Measurements from ENCODE around the gene AZIN2. TPM values are rescaled to one million over a fixed set of nuclear protein-coding genes. Genes with fewer than 3 reads are reported as not detected.

Gene AZIN2
- total RNA-seq, 4 donors from 2014 or later = 2.1 to 3.7 (median 3.2) TPM

DNA sequence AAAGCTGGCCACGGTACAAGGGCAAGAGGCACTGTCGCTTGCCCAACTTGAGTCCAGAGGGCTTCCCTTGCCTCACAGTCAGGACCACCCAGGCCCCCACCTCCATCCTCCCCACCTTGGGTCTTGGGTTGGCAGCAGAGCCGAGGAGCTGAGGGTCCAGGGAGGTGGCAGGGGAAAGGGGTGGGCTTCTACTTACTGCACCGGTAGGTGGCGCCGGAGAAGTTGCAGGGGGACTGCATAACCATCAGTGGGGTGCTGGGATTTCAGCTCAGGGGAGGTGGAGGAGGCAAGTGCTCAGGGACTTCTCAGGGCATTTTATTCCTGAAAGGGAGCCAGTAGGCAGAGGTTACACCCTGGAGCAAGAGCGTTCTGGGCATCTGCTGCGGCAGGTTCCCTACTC lies 56.8 kb downstream of the AZIN2 start:
- Histone ChIP-seq H3K27ac (no peak overlapping the region), H3K4me1 (peaks cover 3% of the 10 kb centered on the region), H3K27me3 (no peaks in the 10 kb centered on the region), H3K36me3 (no peaks in the 10 kb centered on the region), H3K4me3 (no peak overlapping the region), H3K9me3 (no peaks in the 10 kb centered on the region)
- no peak for TF ChIP-seq POLR2A (IDR thresholded peaks at IDR 0.05)
- TF ChIP-seq EP300 (IDR thresholded peaks at IDR 0.05) = no peak
- TF ChIP-seq POLR2AphosphoS5 (IDR thresholded peaks at IDR 0.05) = no peak
- TF ChIP-seq, protein P1, sequence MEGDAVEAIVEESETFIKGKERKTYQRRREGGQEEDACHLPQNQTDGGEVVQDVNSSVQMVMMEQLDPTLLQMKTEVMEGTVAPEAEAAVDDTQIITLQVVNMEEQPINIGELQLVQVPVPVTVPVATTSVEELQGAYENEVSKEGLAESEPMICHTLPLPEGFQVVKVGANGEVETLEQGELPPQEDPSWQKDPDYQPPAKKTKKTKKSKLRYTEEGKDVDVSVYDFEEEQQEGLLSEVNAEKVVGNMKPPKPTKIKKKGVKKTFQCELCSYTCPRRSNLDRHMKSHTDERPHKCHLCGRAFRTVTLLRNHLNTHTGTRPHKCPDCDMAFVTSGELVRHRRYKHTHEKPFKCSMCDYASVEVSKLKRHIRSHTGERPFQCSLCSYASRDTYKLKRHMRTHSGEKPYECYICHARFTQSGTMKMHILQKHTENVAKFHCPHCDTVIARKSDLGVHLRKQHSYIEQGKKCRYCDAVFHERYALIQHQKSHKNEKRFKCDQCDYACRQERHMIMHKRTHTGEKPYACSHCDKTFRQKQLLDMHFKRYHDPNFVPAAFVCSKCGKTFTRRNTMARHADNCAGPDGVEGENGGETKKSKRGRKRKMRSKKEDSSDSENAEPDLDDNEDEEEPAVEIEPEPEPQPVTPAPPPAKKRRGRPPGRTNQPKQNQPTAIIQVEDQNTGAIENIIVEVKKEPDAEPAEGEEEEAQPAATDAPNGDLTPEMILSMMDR (IDR thresholded peaks at IDR 0.05) = peak in 1 of 2 donors; percentile 29
- 63% methylated on average over 7 of the region's 8 CpGs for WGBS
- DNase-seq (ENCODE audit: low spot score in 2 of 2) = no peak

DNA sequence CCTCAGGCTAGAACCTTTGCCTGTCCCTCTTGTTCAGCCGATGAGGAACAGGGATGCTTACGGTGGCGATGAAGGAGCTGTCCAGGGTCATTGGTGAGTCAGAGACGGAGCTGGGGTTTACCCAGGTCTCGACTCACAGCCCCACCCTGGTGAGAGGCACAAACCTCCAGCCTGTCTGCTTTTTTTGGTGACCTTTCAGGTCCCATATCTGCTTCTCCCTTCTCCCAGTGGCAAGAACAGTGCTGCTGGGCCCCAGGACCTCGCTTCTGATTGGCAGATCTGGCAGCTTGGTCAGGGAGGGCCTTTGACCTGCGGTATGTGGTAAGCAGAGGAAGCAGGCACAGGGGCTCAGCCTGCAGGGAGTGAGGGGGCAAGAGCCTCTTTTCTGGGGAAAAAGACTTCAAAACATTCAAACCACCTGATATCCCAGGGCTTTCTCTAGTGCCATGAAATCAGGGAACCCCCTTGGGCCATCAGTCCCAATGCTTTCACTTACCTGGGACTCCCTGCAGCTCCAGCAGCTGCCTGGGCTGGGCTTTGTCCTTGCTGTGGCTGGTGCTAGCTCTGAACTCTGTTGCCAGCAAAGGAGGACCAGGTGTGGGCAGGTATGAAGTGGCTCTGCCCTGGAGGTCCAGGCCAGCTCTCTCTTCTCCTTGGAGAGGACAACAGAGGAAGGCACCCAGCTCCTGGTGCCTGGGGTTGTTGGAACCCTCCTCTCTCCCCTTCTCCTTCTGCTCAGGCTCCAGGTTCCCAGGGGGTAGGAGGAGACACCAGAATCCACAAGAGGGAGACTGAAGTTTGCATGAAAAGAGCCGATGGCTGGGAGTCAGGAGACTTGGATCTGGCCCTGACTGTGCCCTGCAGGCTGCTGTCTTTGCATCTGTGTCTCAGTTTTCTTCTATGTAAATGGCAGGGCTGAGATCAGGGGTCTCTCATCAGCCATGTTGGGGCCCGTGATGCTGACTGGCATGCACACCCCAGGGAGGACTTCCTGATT lies 59.5 kb downstream of the AZIN2 start:
- DNase-seq (ENCODE audit: low spot score in 2 of 2) = no peak
- TF ChIP-seq, protein P1 (IDR thresholded peaks at IDR 0.05) = no peak
- no peak for TF ChIP-seq EP300 (IDR thresholded peaks at IDR 0.05)
- no peak for TF ChIP-seq POLR2A (IDR thresholded peaks at IDR 0.05)
- TF ChIP-seq POLR2AphosphoS5 (IDR thresholded peaks at IDR 0.05) = no peak
- Histone ChIP-seq H3K27ac (no peak overlapping the region), H3K9me3 (no peaks in the 10 kb centered on the region), H3K4me1 (peaks cover 13% of the 10 kb centered on the region), H3K4me3 (no peak overlapping the region), H3K27me3 (no peaks in the 10 kb centered on the region), H3K36me3 (peaks cover under 1% of the 10 kb centered on the region)
- WGBS = 54% methylated on average over 9 of the region's 9 CpGs

DNA sequence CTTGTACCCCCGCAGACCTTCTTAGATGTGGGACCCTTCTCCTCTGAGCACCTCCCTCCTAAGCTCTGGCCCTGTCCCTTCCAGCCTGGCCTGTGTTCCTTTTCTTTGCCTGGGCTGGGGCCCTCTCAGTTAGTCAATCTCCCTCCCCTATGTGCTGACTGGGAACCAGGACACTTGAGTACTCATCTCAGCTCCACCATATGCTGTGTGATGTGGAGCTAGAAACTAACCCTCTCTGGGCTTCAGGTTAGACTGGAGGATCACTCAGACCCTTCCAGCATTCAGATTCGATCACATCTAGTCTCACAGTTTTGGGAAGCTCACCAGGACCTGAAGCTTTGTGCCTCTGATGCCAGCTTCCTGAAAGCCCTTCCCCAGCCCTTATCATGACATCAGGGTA lies 60.3 kb downstream of the AZIN2 start:
- no peak overlapping the region for H3K4me3 ChIP-seq
- 75% methylated on average over 2 of the region's 2 CpGs for WGBS
- TF ChIP-seq POLR2A (IDR thresholded peaks at IDR 0.05) (no peak), EP300 (IDR thresholded peaks at IDR 0.05) (no peak)
- TF ChIP-seq, protein P1 (IDR thresholded peaks at IDR 0.05) = no peak
- DNase-seq (ENCODE audit: low spot score in 2 of 2) = no peak
- H3K4me1 ChIP-seq = peaks cover 13% of the 10 kb centered on the region
- peaks cover 9% of the 10 kb centered on the region for H3K36me3 ChIP-seq
- no peaks in the 10 kb centered on the region for H3K9me3 ChIP-seq
- no peaks in the 10 kb centered on the region for H3K27me3 ChIP-seq
- H3K27ac ChIP-seq = no peak overlapping the region

DNA sequence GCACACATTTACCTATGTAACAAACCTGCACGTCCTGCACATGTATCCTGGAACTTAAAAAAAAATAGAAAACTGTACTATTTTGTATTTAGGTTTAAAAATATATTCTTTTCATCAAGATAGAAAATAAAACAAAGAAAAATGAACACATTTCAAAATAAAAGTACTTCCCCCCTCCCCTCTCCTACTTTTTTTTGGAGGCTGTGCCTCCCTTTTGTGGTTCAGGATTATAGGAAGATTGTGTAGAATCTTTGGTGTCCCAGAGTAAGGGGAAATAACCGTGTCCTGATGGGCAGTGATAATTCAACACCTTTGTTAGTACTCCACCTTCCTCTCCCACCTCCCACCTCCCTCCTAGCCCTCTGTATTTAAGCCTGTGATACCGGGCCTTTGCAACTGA lies 60.8 kb downstream of the AZIN2 start:
- H3K27ac ChIP-seq = no peak overlapping the region
- no peaks in the 10 kb centered on the region for H3K27me3 ChIP-seq
- no peaks in the 10 kb centered on the region for H3K9me3 ChIP-seq
- DNase-seq (ENCODE audit: low spot score in 2 of 2) = no peak
- H3K4me1 ChIP-seq = peaks cover 13% of the 10 kb centered on the region
- TF ChIP-seq POLR2A (IDR thresholded peaks at IDR 0.05) (no peak), EP300 (IDR thresholded peaks at IDR 0.05) (no peak), POLR2AphosphoS5 (IDR thresholded peaks at IDR 0.05) (no peak)
- TF ChIP-seq, protein P1 (IDR thresholded peaks at IDR 0.05) = no peak
- peaks cover 14% of the 10 kb centered on the region for H3K36me3 ChIP-seq
- WGBS = 71% methylated on average over 3 of the region's 3 CpGs
- no peak overlapping the region for H3K4me3 ChIP-seq

DNA sequence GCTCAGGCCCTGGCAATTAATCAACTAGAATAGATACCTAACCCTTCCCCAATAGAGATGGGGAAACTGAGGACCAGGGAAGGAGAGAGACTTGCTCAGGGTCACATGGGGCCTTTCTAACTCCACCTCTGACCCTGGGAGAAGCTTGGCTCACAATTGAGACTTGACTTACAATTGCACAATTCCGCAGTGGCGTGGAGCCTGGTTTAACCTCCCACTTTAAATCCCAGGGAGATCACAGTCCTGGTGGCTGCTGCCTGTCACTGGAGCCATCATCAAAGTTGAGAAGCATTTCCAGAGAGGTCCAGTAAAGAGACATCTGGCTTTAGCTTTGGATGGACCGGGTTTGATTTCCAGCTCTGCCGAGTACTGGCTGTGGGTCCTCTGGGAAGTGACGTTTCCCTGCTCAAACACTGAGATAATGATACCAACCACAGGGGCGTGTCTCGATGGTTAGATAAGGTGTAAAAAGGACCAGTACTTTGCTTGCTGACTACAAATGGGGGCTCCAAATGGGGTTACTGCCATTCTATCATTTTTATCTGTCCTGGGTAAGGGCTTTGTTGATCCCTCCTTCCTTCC lies 61.6 kb downstream of the AZIN2 start:
- no peak overlapping the region for H3K4me3 ChIP-seq
- no peaks in the 10 kb centered on the region for H3K27me3 ChIP-seq
- 75% methylated on average over 7 of the region's 7 CpGs for WGBS
- peaks cover 22% of the 10 kb centered on the region for H3K36me3 ChIP-seq
- DNase-seq (ENCODE audit: low spot score in 2 of 2) = no peak
- no peaks in the 10 kb centered on the region for H3K9me3 ChIP-seq
- H3K4me1 ChIP-seq = peaks cover 13% of the 10 kb centered on the region
- no peak for TF ChIP-seq POLR2AphosphoS5 (IDR thresholded peaks at IDR 0.05)
- no peak overlapping the region for H3K27ac ChIP-seq
